GM10266 (cell line): Measurements from ENCODE around the gene UBE2I.
"Not testable (repeated sequence)": the region's sequence is repeated elsewhere in the genome, so short reads cannot be mapped to it uniquely, and the experiment has no call there.

Source experiments
- DNase-seq: peaks from one replicate; pipeline ENCODE4 v3.0.0; 2012; ENCODE audit errors: extremely low spot score
- CTCF ChIP-seq: IDR thresholded peaks from 2 replicates; pipeline ENCODE4 v1.5.1; 2012; ENCODE audit warnings: mild to moderate bottlenecking, low read depth; ENCODE audit not compliant: control insufficient read depth, insufficient read depth; ENCODE audit errors: missing control alignments

The UBE2I gene

GRCh38 chr16:1263591-1264344 lies 45.7 kb upstream of the UBE2I start:
- no peak for DNase-seq
- TF ChIP-seq CTCF, result no peak

GRCh38 chr16:1264345-1265089 lies 44.9 kb upstream of the UBE2I start:
- no peak for TF ChIP-seq CTCF
- no peak for DNase-seq

GRCh38 chr16:1265090-1265630 lies 44.3 kb upstream of the UBE2I start:
- TF ChIP-seq CTCF, result no peak
- no peak for DNase-seq

- no peak for TF ChIP-seq CTCF
- DNase-seq, result no peak
These were observed 43.6 kb upstream of the UBE2I start for GRCh38 chr16:1265826-1266225.

GRCh38 chr16:1269418-1269817 lies 40.0 kb upstream of the UBE2I start:
- not testable (repeated sequence) for DNase-seq

GRCh38 chr16:1271380-1271723 lies 38.1 kb upstream of the UBE2I start:
- TF ChIP-seq CTCF, result no peak
- DNase-seq, result no peak

- not testable (repeated sequence) for DNase-seq
These were observed 37.6 kb upstream of the UBE2I start for GRCh38 chr16:1271724-1272413.
